HUES6 (cell line): ENCODE data around the gene PIWIL1.

Experiments used
- H3K27ac ChIP-seq: 2 replicates; pipeline ENCODE4 v1.7.0; 2013; ENCODE audit warnings: low read depth, mild to moderate bottlenecking, low read length, inconsistent platforms
- H3K27me3 ChIP-seq: 2 replicates; pipeline ENCODE4 v1.6.1; 2013; ENCODE audit warnings: low read length; ENCODE audit not compliant: control insufficient read depth, insufficient read depth
- H3K36me3 ChIP-seq: 2 replicates; pipeline ENCODE4 v1.6.1; 2013; ENCODE audit warnings: low read length; ENCODE audit not compliant: control insufficient read depth, insufficient read depth
- H3K4me1 ChIP-seq: 2 replicates; pipeline ENCODE4 v1.6.1; 2013; ENCODE audit warnings: low read length; ENCODE audit not compliant: control insufficient read depth, insufficient read depth
- H3K4me3 ChIP-seq: 2 replicates; pipeline ENCODE4 v1.5.1; 2013; ENCODE audit warnings: low read depth, low read length
- H3K9ac ChIP-seq: one replicate; pipeline ENCODE4 v1.6.1; 2013; ENCODE audit warnings: mild to moderate bottlenecking, low read length
- H3K9me3 ChIP-seq: 2 replicates; pipeline ENCODE4 v1.6.1; 2013; ENCODE audit warnings: low read depth, low read length; ENCODE audit not compliant: control insufficient read depth, insufficient read depth

The PIWIL1 gene

GRCh38 chr12:130372936-130373335, 35.2 kb downstream of the PIWIL1 start:
- Histone ChIP-seq H3K27me3 (peaks cover 21% of the 10 kb centered on the region), H3K36me3 (no peaks in the 10 kb centered on the region), H3K4me3 (no peak overlapping the region), H3K27ac (no peak overlapping the region), H3K9ac (no peak overlapping the region), H3K4me1 (no peaks in the 10 kb centered on the region), H3K9me3 (no peaks in the 10 kb centered on the region)

DNA sequence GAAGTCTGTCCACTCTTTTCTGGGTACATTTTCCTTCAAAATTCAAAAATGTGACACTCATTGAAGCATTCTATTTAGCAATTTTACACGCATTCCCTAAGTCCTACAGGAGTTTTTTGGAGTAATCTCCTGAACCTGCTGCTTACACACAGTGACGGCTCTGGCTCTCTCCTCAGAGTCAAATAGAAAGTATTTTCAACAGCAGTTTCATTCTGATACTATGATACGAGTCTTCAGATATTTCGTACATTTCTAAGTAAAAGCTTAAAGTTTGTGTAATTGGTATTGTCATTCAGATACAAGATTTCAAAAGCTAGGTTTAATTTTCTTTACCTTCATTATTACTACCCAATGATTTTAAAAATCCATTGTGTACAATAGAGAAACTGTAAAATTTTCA, 36.4 kb downstream of the PIWIL1 start:
- H3K9me3 ChIP-seq = no peaks in the 10 kb centered on the region
- H3K4me3 ChIP-seq = no peak overlapping the region
- no peak overlapping the region for H3K27ac ChIP-seq
- H3K36me3 ChIP-seq = no peaks in the 10 kb centered on the region
- no peak overlapping the region for H3K9ac ChIP-seq
- H3K27me3 ChIP-seq = peaks cover 18% of the 10 kb centered on the region
- no peaks in the 10 kb centered on the region for H3K4me1 ChIP-seq

DNA sequence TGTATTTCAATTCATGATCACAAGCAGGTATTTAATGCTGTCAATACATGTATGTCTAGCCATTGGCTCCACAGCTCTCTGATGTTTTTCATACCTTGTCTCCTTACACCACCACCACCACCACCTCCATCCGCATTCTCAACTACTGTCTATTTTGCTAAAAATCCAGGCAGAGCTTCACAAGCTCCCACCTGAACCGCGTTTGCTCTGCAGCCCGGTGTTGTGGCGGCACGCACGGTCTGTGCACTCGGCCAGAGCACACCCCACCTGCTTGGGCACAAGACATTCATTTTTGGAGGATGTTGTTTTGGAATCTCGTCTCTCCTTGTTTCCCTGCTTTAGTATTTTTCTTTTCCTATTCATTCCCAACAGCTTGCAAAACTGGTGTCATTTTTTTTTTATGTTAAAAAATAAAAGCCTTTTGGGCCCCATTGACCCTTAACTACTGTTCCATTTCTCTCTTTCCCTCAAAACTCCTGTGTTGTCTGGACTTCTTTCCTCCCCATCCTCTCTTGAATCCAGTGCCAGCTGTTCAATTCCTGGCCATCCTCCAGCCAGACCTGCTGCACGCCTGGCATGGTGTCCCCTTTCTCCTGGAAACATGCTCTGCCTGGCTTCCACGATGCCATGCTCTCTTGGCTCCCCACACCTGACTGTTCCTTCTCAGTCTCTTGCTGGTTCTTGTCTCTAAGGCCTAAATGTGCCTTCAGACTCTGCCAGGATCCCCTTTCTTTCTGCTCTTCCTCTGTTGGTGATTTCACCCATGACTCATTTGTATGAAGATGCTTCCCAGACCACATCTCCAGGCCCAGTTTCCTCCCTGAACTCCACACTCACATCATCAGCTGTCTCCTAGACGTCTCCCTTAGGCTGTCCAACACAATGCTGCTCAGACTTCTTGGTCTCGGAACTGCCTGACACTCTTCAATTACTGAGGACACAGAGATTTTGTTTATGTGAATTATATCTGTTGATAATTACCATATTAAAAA, 37.9 kb downstream of the PIWIL1 start:
- no peak overlapping the region for H3K9ac ChIP-seq
- no peak overlapping the region for H3K27ac ChIP-seq
- no peak overlapping the region for H3K4me3 ChIP-seq
- H3K27me3 ChIP-seq = peaks cover 21% of the 10 kb centered on the region
- H3K9me3 ChIP-seq = no peaks in the 10 kb centered on the region
- H3K4me1 ChIP-seq = no peaks in the 10 kb centered on the region
- H3K36me3 ChIP-seq = no peaks in the 10 kb centered on the region

DNA sequence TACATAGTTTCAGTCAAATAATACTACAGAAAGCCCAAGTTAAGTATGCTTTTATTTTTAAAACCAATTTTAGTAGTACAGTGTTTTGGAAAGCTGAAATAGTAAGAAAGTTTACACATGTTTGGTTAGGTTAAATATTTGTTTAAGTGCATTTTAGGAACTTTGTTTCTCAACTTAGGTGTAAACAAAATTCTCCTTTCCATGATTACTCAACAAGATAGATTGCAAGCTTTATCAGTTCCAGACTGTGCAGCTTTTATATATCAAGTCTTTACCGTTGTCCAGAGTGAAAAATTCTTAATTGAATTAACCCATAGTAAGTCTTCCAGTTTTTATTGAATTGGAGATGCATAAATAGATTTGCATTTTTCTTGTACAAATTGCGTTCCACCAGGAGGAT, 45.1 kb downstream of the PIWIL1 start:
- H3K27ac ChIP-seq = no peak overlapping the region
- no peaks in the 10 kb centered on the region for H3K9me3 ChIP-seq
- peaks cover 6% of the 10 kb centered on the region; the same call in 1 of the 2 replicates for H3K27me3 ChIP-seq
- H3K36me3 ChIP-seq = no peaks in the 10 kb centered on the region
- H3K9ac ChIP-seq = no peak overlapping the region
- no peak overlapping the region for H3K4me3 ChIP-seq
- H3K4me1 ChIP-seq = no peaks in the 10 kb centered on the region

DNA sequence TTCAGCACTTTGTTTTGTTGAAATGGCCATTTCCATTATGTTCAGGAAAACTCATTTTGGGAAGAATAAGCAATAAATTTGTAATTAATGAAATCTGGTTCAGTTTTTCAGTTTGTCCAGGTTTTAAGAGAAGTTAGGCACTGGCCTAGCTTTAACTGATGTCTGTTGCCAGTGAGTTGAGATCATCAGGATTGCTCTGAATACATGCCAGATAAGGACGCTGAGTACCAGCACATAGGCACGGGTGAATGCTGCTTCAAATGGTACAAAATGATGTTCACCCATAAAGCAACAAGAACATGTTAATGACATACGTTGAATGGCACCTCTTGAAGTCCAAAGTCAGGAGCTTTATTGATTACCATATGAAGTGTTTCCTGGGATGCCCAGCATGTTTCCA, 46.5 kb downstream of the PIWIL1 start:
- no peak overlapping the region for H3K27ac ChIP-seq

DNA sequence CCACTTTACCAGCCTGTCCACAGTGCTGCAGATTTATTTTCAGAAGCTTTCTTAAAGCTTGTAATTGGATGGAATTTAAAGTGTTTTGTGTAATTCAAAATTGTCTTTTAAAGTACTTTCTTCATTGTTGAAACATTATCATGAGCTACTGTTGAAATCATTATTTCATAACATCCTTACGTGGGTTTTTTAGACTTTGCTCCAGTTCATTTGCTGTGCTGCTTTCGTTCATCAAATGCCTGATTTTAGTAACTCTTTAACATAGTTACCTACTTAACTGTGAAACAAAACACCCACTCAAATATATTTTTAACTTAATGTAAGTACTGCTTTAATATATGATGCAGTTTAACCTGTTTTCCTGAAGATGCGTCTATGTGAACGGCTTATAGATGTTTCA, 47.5 kb downstream of the PIWIL1 start:
- H3K27me3 ChIP-seq = peaks cover 6% of the 10 kb centered on the region; the same call in 1 of the 2 replicates
- no peak overlapping the region for H3K4me3 ChIP-seq
- H3K27ac ChIP-seq = no peak overlapping the region
- no peaks in the 10 kb centered on the region for H3K4me1 ChIP-seq
- H3K36me3 ChIP-seq = no peaks in the 10 kb centered on the region
- no peaks in the 10 kb centered on the region for H3K9me3 ChIP-seq
- no peak overlapping the region for H3K9ac ChIP-seq

More for the DNA sequence above, 46.5 kb downstream of the PIWIL1 start:
- peaks cover 6% of the 10 kb centered on the region; the same call in 1 of the 2 replicates for H3K27me3 ChIP-seq
- no peak overlapping the region for H3K9ac ChIP-seq
- H3K36me3 ChIP-seq = no peaks in the 10 kb centered on the region
- no peak overlapping the region for H3K4me3 ChIP-seq
- H3K9me3 ChIP-seq = no peaks in the 10 kb centered on the region
- H3K4me1 ChIP-seq = no peaks in the 10 kb centered on the region

GRCh38 chr12:130391186-130391585, 53.5 kb downstream of the PIWIL1 start:
- no peak overlapping the region for H3K27ac ChIP-seq
- no peak overlapping the region for H3K9ac ChIP-seq
- H3K9me3 ChIP-seq = peaks cover 3% of the 10 kb centered on the region; the same call in 1 of the 2 replicates
- no peak overlapping the region for H3K4me3 ChIP-seq
- no peaks in the 10 kb centered on the region for H3K4me1 ChIP-seq
- no peaks in the 10 kb centered on the region for H3K36me3 ChIP-seq
- peaks cover 3% of the 10 kb centered on the region; the same call in 1 of the 2 replicates for H3K27me3 ChIP-seq

GRCh38 chr12:130394906-130395305, 57.2 kb downstream of the PIWIL1 start:
- no peaks in the 10 kb centered on the region for H3K36me3 ChIP-seq
- no peak overlapping the region for H3K27ac ChIP-seq
- H3K9me3 ChIP-seq = peaks cover 6% of the 10 kb centered on the region; the same call in 1 of the 2 replicates
- no peak overlapping the region for H3K4me3 ChIP-seq
- no peaks in the 10 kb centered on the region for H3K4me1 ChIP-seq
- peaks cover 3% of the 10 kb centered on the region; the same call in 1 of the 2 replicates for H3K27me3 ChIP-seq
- H3K9ac ChIP-seq = no peak overlapping the region

DNA sequence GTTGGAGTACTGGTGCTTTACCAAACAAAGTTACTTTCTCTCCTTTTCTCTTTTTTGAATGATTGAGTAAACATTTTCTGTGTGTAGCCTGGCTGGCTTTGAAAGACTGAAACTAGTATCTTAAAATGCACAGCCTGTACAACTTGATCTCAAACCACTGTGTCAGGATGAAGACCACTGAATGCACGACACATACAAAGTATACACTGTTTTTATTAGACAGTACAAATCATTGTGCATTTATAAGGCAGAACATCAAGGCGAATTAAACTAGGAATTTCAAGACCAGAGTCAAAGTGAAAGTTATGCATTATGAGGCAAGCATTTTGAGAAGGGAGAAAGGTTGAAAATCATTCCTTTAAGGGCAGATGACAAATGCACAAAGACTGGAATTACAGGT, 59.0 kb downstream of the PIWIL1 start:
- H3K4me1 ChIP-seq = no peaks in the 10 kb centered on the region
- H3K27ac ChIP-seq = no peak overlapping the region
- H3K36me3 ChIP-seq = no peaks in the 10 kb centered on the region
- no peaks in the 10 kb centered on the region for H3K27me3 ChIP-seq
- no peak overlapping the region for H3K9ac ChIP-seq
- H3K9me3 ChIP-seq = peaks cover 6% of the 10 kb centered on the region; the same call in 1 of the 2 replicates
- no peak overlapping the region for H3K4me3 ChIP-seq

DNA sequence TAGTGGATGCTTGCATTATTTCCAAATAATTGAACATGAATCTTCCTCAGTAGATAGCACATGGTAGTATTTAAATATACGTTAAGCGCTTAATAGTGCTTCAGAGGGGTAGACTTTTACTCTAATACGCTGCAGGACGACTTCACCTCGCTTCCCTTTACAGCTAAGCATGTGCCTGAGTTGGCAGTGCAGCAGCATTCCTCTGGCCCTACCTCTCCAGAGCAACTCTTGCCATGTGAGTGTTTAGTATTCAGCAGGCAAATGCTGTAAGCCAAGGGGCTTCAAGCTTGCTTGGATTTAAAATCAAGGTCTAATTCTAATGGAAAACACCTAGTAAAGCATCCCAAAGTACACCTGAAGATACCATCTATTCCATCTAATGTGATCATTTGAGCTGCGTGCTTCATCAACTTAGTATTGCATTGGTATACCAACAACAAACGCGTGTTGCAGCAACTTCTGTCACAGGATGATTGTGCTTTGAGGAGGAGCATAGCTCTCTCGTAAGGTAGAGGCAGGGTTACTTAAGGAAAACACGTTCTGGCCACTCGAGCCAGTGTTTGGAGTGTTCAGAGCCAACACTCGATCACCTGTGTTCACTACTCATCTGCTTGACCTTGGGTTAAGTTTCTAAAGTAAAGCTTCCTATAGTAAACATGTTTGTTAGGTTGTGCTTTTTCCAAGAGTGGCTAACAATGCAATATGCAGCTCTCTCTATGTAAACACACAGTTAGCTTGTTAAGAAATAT, 60.6 kb downstream of the PIWIL1 start:
- H3K4me3 ChIP-seq = no peak overlapping the region
- H3K27me3 ChIP-seq = no peaks in the 10 kb centered on the region
- H3K9me3 ChIP-seq = peaks cover 4% of the 10 kb centered on the region; the same call in 1 of the 2 replicates
- no peak overlapping the region for H3K27ac ChIP-seq
- no peaks in the 10 kb centered on the region for H3K4me1 ChIP-seq
- no peaks in the 10 kb centered on the region for H3K36me3 ChIP-seq
- no peak overlapping the region for H3K9ac ChIP-seq

DNA sequence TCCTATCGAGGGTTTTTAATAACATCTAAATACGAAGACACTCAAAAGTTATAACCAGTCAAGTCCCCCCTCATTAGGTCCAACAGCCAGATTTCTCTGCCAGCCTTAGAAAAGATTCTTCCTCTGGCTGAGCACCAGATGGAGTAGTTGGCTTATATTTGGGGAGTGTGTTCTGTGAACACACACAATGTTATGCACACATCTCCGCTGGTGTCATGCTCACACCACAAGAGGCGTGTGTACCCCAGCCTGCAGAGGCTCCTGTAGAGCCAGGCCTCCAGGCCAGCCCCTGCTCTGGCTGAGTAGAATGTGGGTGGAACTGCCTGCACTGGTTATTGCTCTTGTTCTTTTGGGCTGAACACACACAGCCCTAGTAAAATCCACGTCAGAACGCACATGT, 64.0 kb downstream of the PIWIL1 start:
- Histone ChIP-seq H3K4me1 (peaks cover 5% of the 10 kb centered on the region; the same call in 1 of the 2 replicates), H3K4me3 (no peak overlapping the region), H3K9me3 (0 out of 2 replicates have a peak, but pooled peaks cover 2% of the 10 kb centered on the region), H3K27ac (no peak overlapping the region), H3K27me3 (no peaks in the 10 kb centered on the region), H3K36me3 (no peaks in the 10 kb centered on the region), H3K9ac (no peak overlapping the region)
